ENCODE measurements around the gene PSD.
A peak's percentile ranks its signal among the peaks of the same experiment; 100 is the strongest.

PSD gene

GRCh38 chr10:102435529-102436233 is 17.1 kb upstream of the PSD start (continued):
- TF ChIP-seq ZBTB48 (tag by site-specific recombination; IDR thresholded peaks at IDR 0.05) (no peak), BCL11B (tag by site-specific recombination; IDR thresholded peaks at IDR 0.05; ENCODE audit: low read depth) (no peak), ZNF416 (tag by site-specific recombination; IDR thresholded peaks at IDR 0.05) (no peak), ZNF37A (tag by site-specific recombination; IDR thresholded peaks at IDR 0.05) (no peak)

DNA sequence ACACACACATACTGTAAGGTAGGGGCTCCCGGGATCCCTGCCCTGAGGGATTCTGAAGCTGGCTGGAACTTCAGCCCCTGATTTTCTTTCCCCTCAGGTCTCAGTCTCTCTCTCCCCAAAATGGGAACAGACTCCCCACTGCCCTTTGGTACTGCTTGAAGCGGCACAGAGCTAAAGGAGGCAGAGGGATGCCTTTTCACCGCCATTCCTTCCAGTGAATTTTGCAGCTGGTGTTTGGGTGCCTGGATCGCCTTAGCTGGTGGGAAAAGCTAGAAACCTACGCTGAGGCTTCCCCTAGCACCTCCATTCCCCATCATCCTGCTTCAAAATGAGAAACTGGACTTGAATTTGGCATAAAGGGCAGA is 16.5 kb upstream of the PSD start:
- Histone ChIP-seq H3K27ac (ENCODE audit: extremely low read depth, low read depth, low read length) (no peak overlapping the region), H3K36me3 (ENCODE audit: control insufficient read depth in 2 of 2, insufficient read depth in 1 of 2, low read length in 2 of 2) (peaks cover 0 to 4% of the 10 kb centered on the region in 2 experiments; a peak in 1 of 3 replicates), H3K4me1 (ENCODE audit: control insufficient read depth, insufficient read depth, low read length) (0 out of 2 replicates have a peak, but pooled peaks cover 3% of the 10 kb centered on the region), H3K9me3 (ENCODE audit: control insufficient read depth, insufficient read depth, low read depth, low read length) (no peaks in the 10 kb centered on the region), H3K4me3 (ENCODE audit: low read depth, low read length) (no peak overlapping the region)
- POLR2A ChIA-PET: interaction anchor here (0.6 to 2.9 kb wide), 3 partner anchors 14 to 205 kb away, joined by 3 to 17 read pairs (median 3); partner anchors contain the start of gene C10orf95
- CTCF ChIA-PET: interaction anchor here (0.6 to 3.7 kb wide), 3 partner anchors 12 to 33 kb away, joined by 4 to 14 read pairs (median 5); no protein-coding TSS in a partner anchor
- TF ChIP-seq, protein P1, sequence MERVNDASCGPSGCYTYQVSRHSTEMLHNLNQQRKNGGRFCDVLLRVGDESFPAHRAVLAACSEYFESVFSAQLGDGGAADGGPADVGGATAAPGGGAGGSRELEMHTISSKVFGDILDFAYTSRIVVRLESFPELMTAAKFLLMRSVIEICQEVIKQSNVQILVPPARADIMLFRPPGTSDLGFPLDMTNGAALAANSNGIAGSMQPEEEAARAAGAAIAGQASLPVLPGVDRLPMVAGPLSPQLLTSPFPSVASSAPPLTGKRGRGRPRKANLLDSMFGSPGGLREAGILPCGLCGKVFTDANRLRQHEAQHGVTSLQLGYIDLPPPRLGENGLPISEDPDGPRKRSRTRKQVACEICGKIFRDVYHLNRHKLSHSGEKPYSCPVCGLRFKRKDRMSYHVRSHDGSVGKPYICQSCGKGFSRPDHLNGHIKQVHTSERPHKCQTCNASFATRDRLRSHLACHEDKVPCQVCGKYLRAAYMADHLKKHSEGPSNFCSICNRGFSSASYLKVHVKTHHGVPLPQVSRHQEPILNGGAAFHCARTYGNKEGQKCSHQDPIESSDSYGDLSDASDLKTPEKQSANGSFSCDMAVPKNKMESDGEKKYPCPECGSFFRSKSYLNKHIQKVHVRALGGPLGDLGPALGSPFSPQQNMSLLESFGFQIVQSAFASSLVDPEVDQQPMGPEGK (tag by site-specific recombination; IDR thresholded peaks at IDR 0.05): no peak

DNA sequence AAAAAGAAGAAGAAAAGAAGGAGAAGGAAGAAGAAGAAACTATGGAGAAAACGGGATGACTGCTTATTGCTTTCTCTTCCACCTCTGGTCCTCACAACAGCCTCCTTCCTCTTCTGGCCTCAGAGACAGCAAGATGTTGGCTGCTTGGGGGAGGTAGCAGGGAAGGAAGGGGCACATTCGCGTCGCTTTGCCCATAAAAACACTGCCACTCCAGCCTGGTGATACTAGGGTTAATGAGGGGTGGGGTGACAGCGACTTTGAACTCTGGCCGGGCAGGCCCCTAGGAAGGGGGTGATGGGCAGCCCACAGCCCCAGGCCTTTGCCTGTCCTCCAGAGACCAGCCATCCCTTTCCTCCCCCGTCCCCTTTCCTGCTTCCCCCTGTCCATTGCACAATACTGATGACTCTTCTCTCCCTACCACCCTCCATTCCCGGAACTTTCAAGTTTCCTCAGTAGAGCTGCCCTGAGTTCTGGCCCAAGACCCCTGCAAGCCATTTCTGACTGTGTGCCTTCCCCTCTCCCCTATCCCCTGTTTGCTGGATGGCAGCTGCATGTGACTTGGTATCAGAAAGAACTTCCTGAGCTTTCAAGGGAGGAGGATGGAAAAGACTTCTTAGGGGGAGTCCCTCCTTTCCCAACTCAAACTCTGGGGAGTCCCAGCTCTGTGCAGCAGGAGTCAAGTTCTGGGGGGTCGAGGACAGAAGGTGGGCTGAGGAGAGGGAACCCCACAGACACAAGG is 16.0 kb upstream of the PSD start:
- Histone ChIP-seq H3K27ac (ENCODE audit: extremely low read depth, low read depth, low read length) (no peak overlapping the region), H3K9me3 (ENCODE audit: control insufficient read depth, insufficient read depth, low read depth, low read length) (no peaks in the 10 kb centered on the region), H3K4me1 (ENCODE audit: control insufficient read depth, insufficient read depth, low read length) (peaks cover 3% of the 10 kb centered on the region; the same call in 1 of the 2 replicates), H3K36me3 (ENCODE audit: control insufficient read depth in 2 of 2, insufficient read depth in 1 of 2, low read length in 2 of 2) (peaks cover 0 to 4% of the 10 kb centered on the region in 2 experiments; a peak in 1 of 3 replicates), H3K4me3 (ENCODE audit: low read depth, low read length) (no peak overlapping the region)
- CTCF ChIA-PET: interaction anchor here (0.8 to 3.7 kb wide), 2 partner anchors 11 to 27 kb away, joined by 4 to 14 read pairs; no protein-coding TSS in a partner anchor
- POLR2A ChIA-PET: interaction anchor here (1.0 to 2.9 kb wide), 2 partner anchors 17 to 204 kb away, joined by 3 to 17 read pairs; partner anchors contain the start of gene C10orf95
- TF ChIP-seq, protein P2, sequence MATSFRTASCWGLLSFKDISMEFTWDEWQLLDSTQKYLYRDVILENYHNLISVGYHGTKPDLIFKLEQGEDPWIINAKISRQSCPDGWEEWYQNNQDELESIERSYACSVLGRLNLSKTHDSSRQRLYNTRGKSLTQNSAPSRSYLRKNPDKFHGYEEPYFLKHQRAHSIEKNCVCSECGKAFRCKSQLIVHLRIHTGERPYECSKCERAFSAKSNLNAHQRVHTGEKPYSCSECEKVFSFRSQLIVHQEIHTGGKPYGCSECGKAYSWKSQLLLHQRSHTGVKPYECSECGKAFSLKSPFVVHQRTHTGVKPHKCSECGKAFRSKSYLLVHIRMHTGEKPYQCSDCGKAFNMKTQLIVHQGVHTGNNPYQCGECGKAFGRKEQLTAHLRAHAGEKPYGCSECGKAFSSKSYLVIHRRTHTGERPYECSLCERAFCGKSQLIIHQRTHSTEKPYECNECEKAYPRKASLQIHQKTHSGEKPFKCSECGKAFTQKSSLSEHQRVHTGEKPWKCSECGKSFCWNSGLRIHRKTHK (tag by site-specific recombination; IDR thresholded peaks at IDR 0.05): no peak
- no peak for TF ChIP-seq REPIN1 (tag by site-specific recombination; IDR thresholded peaks at IDR 0.05; ENCODE audit: low read depth)
- no peak for TF ChIP-seq ZNF324 (tag by site-specific recombination; IDR thresholded peaks at IDR 0.05)
- TF ChIP-seq PRDM10 (tag by site-specific recombination; IDR thresholded peaks at IDR 0.05): peak; percentile 89
- no peak for TF ChIP-seq ZIC2 (tag by site-specific recombination; IDR thresholded peaks at IDR 0.05)
- TF ChIP-seq ZBTB8A (tag by site-specific recombination; IDR thresholded peaks at IDR 0.05): no peak
- TF ChIP-seq EGR2 (tag by site-specific recombination; IDR thresholded peaks at IDR 0.05; ENCODE audit: low read depth): peak; percentile 50
- no peak for TF ChIP-seq ZNF23 (tag by site-specific recombination; IDR thresholded peaks at IDR 0.05; ENCODE audit: borderline replicate concordance)
- TF ChIP-seq, protein P3, sequence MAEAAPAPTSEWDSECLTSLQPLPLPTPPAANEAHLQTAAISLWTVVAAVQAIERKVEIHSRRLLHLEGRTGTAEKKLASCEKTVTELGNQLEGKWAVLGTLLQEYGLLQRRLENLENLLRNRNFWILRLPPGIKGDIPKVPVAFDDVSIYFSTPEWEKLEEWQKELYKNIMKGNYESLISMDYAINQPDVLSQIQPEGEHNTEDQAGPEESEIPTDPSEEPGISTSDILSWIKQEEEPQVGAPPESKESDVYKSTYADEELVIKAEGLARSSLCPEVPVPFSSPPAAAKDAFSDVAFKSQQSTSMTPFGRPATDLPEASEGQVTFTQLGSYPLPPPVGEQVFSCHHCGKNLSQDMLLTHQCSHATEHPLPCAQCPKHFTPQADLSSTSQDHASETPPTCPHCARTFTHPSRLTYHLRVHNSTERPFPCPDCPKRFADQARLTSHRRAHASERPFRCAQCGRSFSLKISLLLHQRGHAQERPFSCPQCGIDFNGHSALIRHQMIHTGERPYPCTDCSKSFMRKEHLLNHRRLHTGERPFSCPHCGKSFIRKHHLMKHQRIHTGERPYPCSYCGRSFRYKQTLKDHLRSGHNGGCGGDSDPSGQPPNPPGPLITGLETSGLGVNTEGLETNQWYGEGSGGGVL (tag by site-specific recombination; IDR thresholded peaks at IDR 0.05): peak; percentile 50
- TF ChIP-seq GLIS1 (tag by site-specific recombination; IDR thresholded peaks at IDR 0.05): no peak
- TF ChIP-seq ZFP69B (tag by site-specific recombination; IDR thresholded peaks at IDR 0.05): no peak
- peak; percentile 66; the same call in 1 of the 2 replicates for TF ChIP-seq ZNF362 (tag by site-specific recombination; IDR thresholded peaks at IDR 0.05)
- TF ChIP-seq, protein P4, sequence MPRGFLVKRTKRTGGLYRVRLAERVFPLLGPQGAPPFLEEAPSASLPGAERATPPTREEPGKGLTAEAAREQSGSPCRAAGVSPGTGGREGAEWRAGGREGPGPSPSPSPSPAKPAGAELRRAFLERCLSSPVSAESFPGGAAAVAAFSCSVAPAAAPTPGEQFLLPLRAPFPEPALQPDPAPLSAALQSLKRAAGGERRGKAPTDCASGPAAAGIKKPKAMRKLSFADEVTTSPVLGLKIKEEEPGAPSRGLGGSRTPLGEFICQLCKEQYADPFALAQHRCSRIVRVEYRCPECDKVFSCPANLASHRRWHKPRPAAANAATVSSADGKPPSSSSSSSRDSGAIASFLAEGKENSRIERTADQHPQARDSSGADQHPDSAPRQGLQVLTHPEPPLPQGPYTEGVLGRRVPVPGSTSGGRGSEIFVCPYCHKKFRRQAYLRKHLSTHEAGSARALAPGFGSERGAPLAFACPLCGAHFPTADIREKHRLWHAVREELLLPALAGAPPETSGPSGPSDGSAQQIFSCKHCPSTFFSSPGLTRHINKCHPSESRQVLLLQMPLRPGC (tag by site-specific recombination; IDR thresholded peaks at IDR 0.05): no peak

Measured in HEK293 (cell line).